ENCODE results near the gene UBLCP1. TPM values are rescaled to one million over a fixed set of nuclear protein-coding genes. Genes with fewer than 3 reads are reported as not detected.
"Not testable (repeated sequence)": the region's sequence is repeated elsewhere in the genome, so short reads cannot be mapped to it uniquely, and the experiment has no call there.

UBLCP1 gene
- total RNA-seq, 1 experiment from 2014 or later: 32.9 TPM

- TF ChIP-seq POLR2AphosphoS5 (IDR thresholded peaks at IDR 0.05; ENCODE audit: low read depth, low read length) (no peak), CEBPB (IDR thresholded peaks at IDR 0.05; ENCODE audit: low read depth) (no peak), ZFX (IDR thresholded peaks at IDR 0.05) (no peak), EZH2phosphoT487 (IDR thresholded peaks at IDR 0.05; ENCODE audit: borderline replicate concordance) (no peak)
Measured at GRCh38 chr5:159262472-159262858, 625 bp upstream of the UBLCP1 start (continued).

GRCh38 chr5:159263569-159263905 lies 447 bp downstream of the UBLCP1 start:
- intact Hi-C loops (cut with micrococcal nuclease): loop anchor here (2.0 to 5.0 kb wide), 2 partner anchors 55 to 86 kb away; partner anchors contain the start of gene RNF145
- H3K79me2 ChIP-seq (ENCODE audit: insufficient read depth, low read length): peaks cover 48% of the 10 kb centered on the region
- H3K27me3 ChIP-seq (ENCODE audit: insufficient read depth, low read length): no peaks in the 10 kb centered on the region
- H3K36me3 ChIP-seq (ENCODE audit: control insufficient read depth in 1 of 2, insufficient read depth in 2 of 2, low read length in 2 of 2): no peaks in the 10 kb centered on the region
- peak overlapping the region; percentile 59 for H2AFZ ChIP-seq (ENCODE audit: low read depth, low read length, poor library complexity, severe bottlenecking)
- H4K20me1 ChIP-seq (ENCODE audit: insufficient read depth): no peaks in the 10 kb centered on the region
- CTCF ChIA-PET: no interaction called here
- ATAC-seq (peak; percentile 23; the same call in 1 of the 2 replicates), DNase-seq (ENCODE audit: low read depth, low spot score) (no peak)
- no TSS peak for BruUV-seq (replicated peaks)
- H3K9me2 ChIP-seq (ENCODE audit: insufficient read depth): no peaks in the 10 kb centered on the region
- POLR2A ChIA-PET: no interaction called here
- RAD21 ChIA-PET (ENCODE audit: low non-redundant PET in 1 of 2, low total read pairs in 2 of 2, uncharacterized antibody in 2 of 2, unreplicated experiment in 2 of 2): no interaction called here
- no peaks in the 10 kb centered on the region for H3K9me3 ChIP-seq (ENCODE audit: control insufficient read depth in 1 of 2, insufficient read depth in 1 of 2, low read depth in 1 of 2, low read length in 2 of 2)
- H3K4me1 ChIP-seq (ENCODE audit: control insufficient read depth in 1 of 2, insufficient read depth in 2 of 2, low read length in 2 of 2): peaks cover 0 to 17% of the 10 kb centered on the region in 2 experiments; a peak in 3 of 4 replicates
- H3K4me3 ChIP-seq (replicated peaks in 1 of 2; ENCODE audit: low read depth in 1 of 2, low read length in 2 of 2): peak overlapping the region; percentile 93 to 98
- TF ChIP-seq ZNF274 (IDR thresholded peaks at IDR 0.05; ENCODE audit: low read depth, low read length) (no peak), ZFX (IDR thresholded peaks at IDR 0.05) (peak; percentile 42; the same call in 1 of the 2 replicates), EZH2 (IDR thresholded peaks at IDR 0.05) (no peak)
- peak overlapping the region; percentile 79 for H3K27ac ChIP-seq (ENCODE audit: low read depth, low read length)
- peak overlapping the region; percentile 90 for H3K4me2 ChIP-seq (ENCODE audit: low read length)
- H3K9ac ChIP-seq (ENCODE audit: low read length): peak overlapping the region; percentile 80

GRCh38 chr5:159266764-159267163 lies 3.7 kb downstream of the UBLCP1 start:
- POLR2A ChIA-PET; CTCF ChIA-PET; H2AFZ ChIP-seq (ENCODE audit: low read depth, low read length, poor library complexity, severe bottlenecking); H3K27me3 ChIP-seq (ENCODE audit: insufficient read depth, low read length); ATAC-seq; H4K20me1 ChIP-seq (ENCODE audit: insufficient read depth); H3K4me3 ChIP-seq (replicated peaks in 1 of 2; ENCODE audit: low read depth in 1 of 2, low read length in 2 of 2); H3K9me3 ChIP-seq (ENCODE audit: control insufficient read depth in 1 of 2, insufficient read depth in 1 of 2, low read depth in 1 of 2, low read length in 2 of 2); H3K4me2 ChIP-seq (ENCODE audit: low read length); H3K9ac ChIP-seq (ENCODE audit: low read length); BruUV-seq (replicated peaks); H3K9me2 ChIP-seq (ENCODE audit: insufficient read depth); RAD21 ChIA-PET (ENCODE audit: low non-redundant PET in 1 of 2, low total read pairs in 2 of 2, uncharacterized antibody in 2 of 2, unreplicated experiment in 2 of 2); intact Hi-C loops (cut with micrococcal nuclease); H3K27ac ChIP-seq (ENCODE audit: low read depth, low read length); DNase-seq (ENCODE audit: low read depth, low spot score): not testable (repeated sequence)
- peaks cover 11 to 21% of the 10 kb centered on the region in 2 experiments; a peak in 3 of 4 replicates for H3K36me3 ChIP-seq (ENCODE audit: control insufficient read depth in 1 of 2, insufficient read depth in 2 of 2, low read length in 2 of 2)
- peaks cover 48% of the 10 kb centered on the region for H3K79me2 ChIP-seq (ENCODE audit: insufficient read depth, low read length)
- peaks cover 0 to 17% of the 10 kb centered on the region in 2 experiments; a peak in 3 of 4 replicates for H3K4me1 ChIP-seq (ENCODE audit: control insufficient read depth in 1 of 2, insufficient read depth in 2 of 2, low read length in 2 of 2)

Data from HCT116 (cell line).